ENCODE measurements around the gene PPP2R2C.

Gene PPP2R2C

GRCh38 chr4:6371271-6371670 lies 101.1 kb downstream of the PPP2R2C start:
- no peaks in the 10 kb centered on the region for H3K4me1 ChIP-seq (ENCODE audit: control insufficient read depth, insufficient read depth, low read length)
- H3K36me3 ChIP-seq (ENCODE audit: insufficient read depth, low read length): no peaks in the 10 kb centered on the region

GRCh38 chr4:6369924-6370645 lies 102.3 kb downstream of the PPP2R2C start:
- Histone ChIP-seq H3K4me2 (ENCODE audit: low read length) (no peak overlapping the region), H3K9me3 (replicated peaks; ENCODE audit: low read length) (no peaks in the 10 kb centered on the region), H3K4me1 (ENCODE audit: control insufficient read depth, insufficient read depth, low read length) (no peaks in the 10 kb centered on the region), H3K36me3 (ENCODE audit: insufficient read depth, low read length) (no peaks in the 10 kb centered on the region), H3K27me3 (ENCODE audit: control insufficient read depth, insufficient read depth, low read length) (peaks cover 27% of the 10 kb centered on the region), H3K4me3 (ENCODE audit: low read length) (no peak overlapping the region), H3K9ac (ENCODE audit: low read depth, low read length) (no peak overlapping the region)

More at GRCh38 chr4:6371271-6371670, 101.1 kb downstream of the PPP2R2C start:
- Histone ChIP-seq H3K4me3 (ENCODE audit: low read length) (no peak overlapping the region), H3K9me3 (replicated peaks; ENCODE audit: low read length) (no peaks in the 10 kb centered on the region), H3K27me3 (ENCODE audit: control insufficient read depth, insufficient read depth, low read length) (peaks cover 27% of the 10 kb centered on the region), H3K4me2 (ENCODE audit: low read length) (no peak overlapping the region), H3K9ac (ENCODE audit: low read depth, low read length) (no peak overlapping the region)

DNA sequence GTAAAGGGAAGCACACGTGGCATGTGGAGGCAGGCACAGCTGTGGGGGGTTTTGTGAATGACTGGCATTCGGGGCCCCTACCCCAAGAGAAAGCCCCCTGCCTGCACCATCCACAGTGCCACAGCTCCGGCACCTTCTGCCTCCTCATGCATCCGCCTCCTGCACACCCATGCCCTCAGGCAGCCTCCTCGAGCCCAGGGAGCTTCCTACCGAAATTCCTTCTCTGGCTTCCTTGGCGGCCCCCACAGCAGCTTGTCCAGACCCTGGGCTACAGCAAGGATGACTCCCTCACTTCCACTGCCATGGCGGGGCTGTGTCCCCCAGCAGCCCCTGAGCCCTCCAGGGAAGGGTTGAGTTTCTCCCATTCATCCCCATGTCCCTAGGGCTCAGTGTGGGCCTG lies 102.9 kb downstream of the PPP2R2C start:
- no peak overlapping the region for H3K9ac ChIP-seq (ENCODE audit: low read depth, low read length)
- no peak overlapping the region for H3K4me2 ChIP-seq (ENCODE audit: low read length)
- H3K4me3 ChIP-seq (ENCODE audit: low read length): no peak overlapping the region
- H3K9me3 ChIP-seq (replicated peaks; ENCODE audit: low read length): no peaks in the 10 kb centered on the region
- peaks cover 27% of the 10 kb centered on the region for H3K27me3 ChIP-seq (ENCODE audit: control insufficient read depth, insufficient read depth, low read length)
- H3K36me3 ChIP-seq (ENCODE audit: insufficient read depth, low read length): no peaks in the 10 kb centered on the region
- no peaks in the 10 kb centered on the region for H3K4me1 ChIP-seq (ENCODE audit: control insufficient read depth, insufficient read depth, low read length)

- H3K4me2 ChIP-seq (ENCODE audit: low read length): no peak overlapping the region
- H3K9ac ChIP-seq (ENCODE audit: low read depth, low read length): no peak overlapping the region
- peaks cover 27% of the 10 kb centered on the region for H3K27me3 ChIP-seq (ENCODE audit: control insufficient read depth, insufficient read depth, low read length)
- no peak overlapping the region for H3K4me3 ChIP-seq (ENCODE audit: low read length)
- H3K9me3 ChIP-seq (replicated peaks; ENCODE audit: low read length): no peaks in the 10 kb centered on the region
- no peaks in the 10 kb centered on the region for H3K4me1 ChIP-seq (ENCODE audit: control insufficient read depth, insufficient read depth, low read length)
- no peaks in the 10 kb centered on the region for H3K36me3 ChIP-seq (ENCODE audit: insufficient read depth, low read length)
Measured at GRCh38 chr4:6369035-6369434, 103.4 kb downstream of the PPP2R2C start.

DNA sequence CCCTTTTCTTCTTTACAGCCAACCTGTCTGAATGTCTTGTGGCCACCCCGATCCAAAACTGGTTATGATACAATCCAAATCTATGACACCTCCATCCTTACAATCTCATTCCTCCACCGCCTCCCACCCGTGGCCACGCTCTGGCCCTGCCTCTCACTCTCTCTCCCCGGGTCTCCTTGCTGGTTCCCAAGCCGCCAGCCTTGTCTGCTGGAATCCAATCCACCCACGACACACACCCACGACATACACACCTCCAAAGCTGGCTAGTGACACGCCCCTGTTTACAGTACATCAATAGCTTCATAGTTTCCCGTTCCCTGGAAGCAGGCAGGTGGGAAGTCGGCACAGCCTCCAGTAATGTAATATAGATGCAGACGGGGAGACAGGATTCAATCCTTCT lies 103.8 kb downstream of the PPP2R2C start:
- no peak overlapping the region for H3K9ac ChIP-seq (ENCODE audit: low read depth, low read length)
- H3K4me1 ChIP-seq (ENCODE audit: control insufficient read depth, insufficient read depth, low read length): no peaks in the 10 kb centered on the region
- H3K9me3 ChIP-seq (replicated peaks; ENCODE audit: low read length): no peaks in the 10 kb centered on the region
- no peak overlapping the region for H3K4me3 ChIP-seq (ENCODE audit: low read length)
- no peak overlapping the region for H3K4me2 ChIP-seq (ENCODE audit: low read length)
- H3K27me3 ChIP-seq (ENCODE audit: control insufficient read depth, insufficient read depth, low read length): peaks cover 27% of the 10 kb centered on the region
- H3K36me3 ChIP-seq (ENCODE audit: insufficient read depth, low read length): no peaks in the 10 kb centered on the region

GRCh38 chr4:6368096-6368495 lies 104.3 kb downstream of the PPP2R2C start:
- H3K36me3 ChIP-seq (ENCODE audit: insufficient read depth, low read length): no peaks in the 10 kb centered on the region
- H3K9ac ChIP-seq (ENCODE audit: low read depth, low read length): no peak overlapping the region
- H3K4me2 ChIP-seq (ENCODE audit: low read length): no peak overlapping the region
- H3K4me1 ChIP-seq (ENCODE audit: control insufficient read depth, insufficient read depth, low read length): no peaks in the 10 kb centered on the region
- H3K9me3 ChIP-seq (replicated peaks; ENCODE audit: low read length): no peaks in the 10 kb centered on the region
- peaks cover 27% of the 10 kb centered on the region for H3K27me3 ChIP-seq (ENCODE audit: control insufficient read depth, insufficient read depth, low read length)
- H3K4me3 ChIP-seq (ENCODE audit: low read length): no peak overlapping the region

DNA sequence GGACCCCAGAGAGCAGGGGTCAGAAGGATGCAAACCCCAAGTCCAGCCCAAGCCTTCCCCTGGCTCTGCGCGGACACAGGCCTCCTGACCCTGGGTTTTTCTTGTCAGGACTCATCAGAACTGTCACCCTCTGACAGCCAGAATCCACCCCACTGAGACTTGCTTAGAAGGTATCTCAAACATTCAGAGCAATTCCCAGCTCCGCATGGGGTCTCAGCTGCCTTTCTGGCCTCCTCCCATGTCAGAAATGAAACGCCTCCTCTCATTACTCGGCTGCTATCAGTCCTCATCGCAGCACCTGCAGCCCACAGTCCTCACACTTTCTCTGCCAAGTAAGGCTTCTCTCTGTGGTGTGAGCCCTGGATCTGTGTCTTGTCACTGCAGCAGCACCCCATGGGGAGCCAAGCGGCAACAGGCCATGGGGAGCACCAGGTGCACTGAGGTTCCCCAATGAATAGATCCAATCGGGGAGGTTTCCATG lies 105.0 kb downstream of the PPP2R2C start:
- Histone ChIP-seq H3K9me3 (replicated peaks; ENCODE audit: low read length) (no peaks in the 10 kb centered on the region), H3K4me1 (ENCODE audit: control insufficient read depth, insufficient read depth, low read length) (no peaks in the 10 kb centered on the region), H3K27me3 (ENCODE audit: control insufficient read depth, insufficient read depth, low read length) (peaks cover 27% of the 10 kb centered on the region), H3K4me2 (ENCODE audit: low read length) (no peak overlapping the region), H3K4me3 (ENCODE audit: low read length) (no peak overlapping the region), H3K36me3 (ENCODE audit: insufficient read depth, low read length) (no peaks in the 10 kb centered on the region), H3K9ac (ENCODE audit: low read depth, low read length) (no peak overlapping the region)

DNA sequence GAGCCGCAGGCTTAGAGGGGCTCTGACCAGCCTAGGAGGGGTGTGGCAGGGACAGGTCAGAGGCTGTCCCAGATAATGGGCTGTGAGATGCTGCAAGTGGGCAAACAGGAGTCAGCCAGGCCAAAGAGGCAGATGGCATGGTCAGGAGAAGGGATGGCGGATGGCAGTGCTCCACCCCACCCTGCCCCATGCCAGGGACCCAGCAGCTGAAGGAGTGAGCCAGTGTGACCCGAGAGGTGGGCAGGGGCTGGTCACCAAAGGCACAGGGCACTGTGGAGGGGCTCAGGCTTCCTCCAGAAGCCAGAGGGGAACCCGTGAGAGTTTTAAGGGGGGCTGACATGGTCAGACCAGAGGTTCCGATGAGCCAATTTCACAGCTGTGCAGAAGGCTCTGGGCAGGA lies 105.8 kb downstream of the PPP2R2C start:
- H3K36me3 ChIP-seq (ENCODE audit: insufficient read depth, low read length): no peaks in the 10 kb centered on the region
- no peak overlapping the region for H3K4me3 ChIP-seq (ENCODE audit: low read length)
- no peak overlapping the region for H3K9ac ChIP-seq (ENCODE audit: low read depth, low read length)
- no peaks in the 10 kb centered on the region for H3K9me3 ChIP-seq (replicated peaks; ENCODE audit: low read length)
- H3K27me3 ChIP-seq (ENCODE audit: control insufficient read depth, insufficient read depth, low read length): peaks cover 27% of the 10 kb centered on the region
- H3K4me2 ChIP-seq (ENCODE audit: low read length): no peak overlapping the region
- no peaks in the 10 kb centered on the region for H3K4me1 ChIP-seq (ENCODE audit: control insufficient read depth, insufficient read depth, low read length)

DNA sequence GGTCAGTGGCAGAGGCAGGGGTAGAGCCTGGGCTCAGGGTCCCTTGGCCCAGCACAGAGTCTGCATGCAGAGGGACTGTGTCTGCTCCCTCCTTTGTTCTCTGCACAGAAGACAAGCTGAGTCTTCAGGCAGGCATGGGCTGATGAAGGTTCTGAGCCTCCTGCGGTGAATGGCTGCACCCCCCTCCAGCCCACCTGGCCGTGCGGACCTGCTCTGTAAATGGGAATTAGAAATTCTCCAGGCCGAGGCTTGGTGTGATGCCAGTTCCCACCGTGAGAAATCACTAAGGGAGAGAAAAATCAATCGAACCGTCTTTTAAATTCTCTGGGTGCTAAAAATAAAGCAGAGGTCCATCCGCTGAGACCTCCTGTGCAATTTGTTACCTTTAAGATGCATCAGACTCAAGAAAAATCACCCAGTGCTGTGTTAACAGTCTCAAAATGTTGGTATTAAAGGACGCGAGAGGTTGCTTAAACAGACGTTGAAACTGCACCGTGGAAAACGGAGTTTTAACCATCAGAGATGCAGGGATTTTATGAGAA lies 106.8 kb downstream of the PPP2R2C start:
- no peak overlapping the region for H3K4me3 ChIP-seq (ENCODE audit: low read length)
- H3K9ac ChIP-seq (ENCODE audit: low read depth, low read length): no peak overlapping the region
- H3K4me1 ChIP-seq (ENCODE audit: control insufficient read depth, insufficient read depth, low read length): no peaks in the 10 kb centered on the region
- no peak overlapping the region for H3K4me2 ChIP-seq (ENCODE audit: low read length)
- H3K9me3 ChIP-seq (replicated peaks; ENCODE audit: low read length): no peaks in the 10 kb centered on the region
- peaks cover 30% of the 10 kb centered on the region for H3K27me3 ChIP-seq (ENCODE audit: control insufficient read depth, insufficient read depth, low read length)
- no peaks in the 10 kb centered on the region for H3K36me3 ChIP-seq (ENCODE audit: insufficient read depth, low read length)

DNA sequence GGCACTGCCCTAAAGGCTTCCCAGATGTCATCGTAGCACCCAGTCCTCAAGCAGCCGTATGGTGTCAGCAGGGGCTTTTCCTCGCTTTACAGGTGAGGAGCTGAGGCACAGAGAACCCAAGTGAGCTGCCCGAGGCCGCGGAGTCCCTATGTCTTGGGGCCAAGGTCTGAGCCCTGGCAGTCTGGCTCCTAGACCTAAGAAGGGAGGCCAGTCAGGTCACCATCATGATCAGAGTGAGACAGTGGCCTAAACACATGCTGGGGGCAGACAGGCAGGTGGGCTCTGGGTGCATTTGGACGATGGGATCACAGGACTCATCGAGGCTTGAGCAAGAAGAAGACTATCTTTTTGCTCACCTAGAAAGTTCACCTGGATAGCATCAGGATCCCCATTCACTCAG lies 107.8 kb downstream of the PPP2R2C start:
- H3K4me3 ChIP-seq (ENCODE audit: low read length): no peak overlapping the region
- no peaks in the 10 kb centered on the region for H3K4me1 ChIP-seq (ENCODE audit: control insufficient read depth, insufficient read depth, low read length)
- no peak overlapping the region for H3K9ac ChIP-seq (ENCODE audit: low read depth, low read length)
- H3K9me3 ChIP-seq (replicated peaks; ENCODE audit: low read length): no peaks in the 10 kb centered on the region
- H3K27me3 ChIP-seq (ENCODE audit: control insufficient read depth, insufficient read depth, low read length): peaks cover 28% of the 10 kb centered on the region
- no peak overlapping the region for H3K4me2 ChIP-seq (ENCODE audit: low read length)
- H3K36me3 ChIP-seq (ENCODE audit: insufficient read depth, low read length): no peaks in the 10 kb centered on the region

- peaks cover 28% of the 10 kb centered on the region for H3K27me3 ChIP-seq (ENCODE audit: control insufficient read depth, insufficient read depth, low read length)
- H3K4me2 ChIP-seq (ENCODE audit: low read length): no peak overlapping the region
- H3K9ac ChIP-seq (ENCODE audit: low read depth, low read length): no peak overlapping the region
Measured at GRCh38 chr4:6364146-6364545, 108.3 kb downstream of the PPP2R2C start.

GRCh38 chr4:6362896-6363295 lies 109.5 kb downstream of the PPP2R2C start:
- peaks cover 19% of the 10 kb centered on the region for H3K27me3 ChIP-seq (ENCODE audit: control insufficient read depth, insufficient read depth, low read length)
- no peaks in the 10 kb centered on the region for H3K9me3 ChIP-seq (replicated peaks; ENCODE audit: low read length)

More at GRCh38 chr4:6364146-6364545, 108.3 kb downstream of the PPP2R2C start:
- Histone ChIP-seq H3K9me3 (replicated peaks; ENCODE audit: low read length) (no peaks in the 10 kb centered on the region), H3K36me3 (ENCODE audit: insufficient read depth, low read length) (no peaks in the 10 kb centered on the region), H3K4me1 (ENCODE audit: control insufficient read depth, insufficient read depth, low read length) (no peaks in the 10 kb centered on the region), H3K4me3 (ENCODE audit: low read length) (no peak overlapping the region)

More at GRCh38 chr4:6362896-6363295, 109.5 kb downstream of the PPP2R2C start:
- H3K4me2 ChIP-seq (ENCODE audit: low read length): no peak overlapping the region
- no peak overlapping the region for H3K9ac ChIP-seq (ENCODE audit: low read depth, low read length)
- H3K4me3 ChIP-seq (ENCODE audit: low read length): no peak overlapping the region
- no peaks in the 10 kb centered on the region for H3K36me3 ChIP-seq (ENCODE audit: insufficient read depth, low read length)
- H3K4me1 ChIP-seq (ENCODE audit: control insufficient read depth, insufficient read depth, low read length): no peaks in the 10 kb centered on the region

Measured in skeletal muscle satellite cell (primary cell).